ENCODE data around the gene ALDH18A1.

Gene ALDH18A1

DNA sequence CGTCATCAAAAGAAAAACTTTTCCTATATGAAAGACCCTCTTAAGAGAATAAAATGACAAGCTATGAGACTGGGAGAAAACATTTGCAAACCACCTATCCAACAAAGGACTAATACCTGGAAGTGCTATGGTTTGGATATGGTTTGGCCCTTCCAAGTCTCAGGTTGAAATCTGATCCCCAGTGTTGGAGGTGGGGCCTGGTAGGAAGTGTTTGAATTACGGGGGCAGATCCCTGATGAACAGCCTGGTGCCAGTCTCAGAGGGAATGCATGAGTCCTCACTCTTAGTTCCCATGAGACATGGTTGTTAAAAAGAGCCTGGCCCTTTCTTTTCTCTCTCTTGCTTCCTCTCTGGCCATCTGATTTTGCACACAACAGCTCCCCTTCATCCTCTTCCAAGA, 6.3 kb downstream of the ALDH18A1 start:
- H3K9ac ChIP-seq (ENCODE audit: low read length) = no peak overlapping the region
- H4K20me1 ChIP-seq (ENCODE audit: insufficient read depth, low read length) = no peaks in the 10 kb centered on the region
- H2AFZ ChIP-seq (ENCODE audit: low read depth, low read length) = no peak overlapping the region
- H3K27me3 ChIP-seq (ENCODE audit: low read depth, low read length) = no peaks in the 10 kb centered on the region
- H3K4me2 ChIP-seq (ENCODE audit: low read length) = no peak overlapping the region
- no peak overlapping the region for H3K4me3 ChIP-seq (ENCODE audit: low read length)
- peaks cover 5% of the 10 kb centered on the region for H3K4me1 ChIP-seq (ENCODE audit: low read length)
- TF ChIP-seq EZH2phosphoT487 (IDR thresholded peaks at IDR 0.05; ENCODE audit: low read depth) (no peak), CTCF (IDR thresholded peaks at IDR 0.05; ENCODE audit: low read depth, low read length) (no peak)
- no peaks in the 10 kb centered on the region for H3K9me3 ChIP-seq (ENCODE audit: insufficient read depth, low read length)
- H3K36me3 ChIP-seq (replicated peaks; ENCODE audit: low read depth, low read length) = peaks cover 36% of the 10 kb centered on the region
- peaks cover 44% of the 10 kb centered on the region for H3K79me2 ChIP-seq (ENCODE audit: low read length)
- H3K27ac ChIP-seq (ENCODE audit: low read length) = no peak overlapping the region

DNA sequence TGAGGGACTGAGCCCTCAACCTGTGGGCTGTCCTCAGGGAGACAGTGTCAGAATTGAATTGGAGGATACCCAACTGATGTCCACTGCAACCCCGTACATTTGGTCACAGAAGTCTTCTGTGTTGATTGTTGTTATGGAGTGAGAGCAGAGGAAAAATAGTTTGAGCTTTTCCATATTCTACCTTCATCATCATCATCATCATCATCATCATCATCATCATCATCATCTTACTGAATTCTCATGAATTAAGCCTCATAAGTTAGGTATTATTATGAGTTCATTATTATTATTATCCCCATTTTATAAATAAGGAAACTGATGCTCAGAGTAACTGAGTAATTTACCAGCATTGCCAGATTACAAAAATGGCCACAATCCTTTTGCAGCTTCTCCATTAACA, 8.4 kb downstream of the ALDH18A1 start:
- Histone ChIP-seq H3K27ac (ENCODE audit: low read length) (no peak overlapping the region), H3K36me3 (replicated peaks; ENCODE audit: low read depth, low read length) (peaks cover 31% of the 10 kb centered on the region), H2AFZ (ENCODE audit: low read depth, low read length) (no peak overlapping the region), H3K79me2 (ENCODE audit: low read length) (peaks cover 24% of the 10 kb centered on the region), H3K4me3 (ENCODE audit: low read length) (no peak overlapping the region), H3K9ac (ENCODE audit: low read length) (no peak overlapping the region), H3K27me3 (ENCODE audit: low read depth, low read length) (no peaks in the 10 kb centered on the region), H3K4me2 (ENCODE audit: low read length) (no peak overlapping the region), H4K20me1 (ENCODE audit: insufficient read depth, low read length) (no peaks in the 10 kb centered on the region), H3K4me1 (ENCODE audit: low read length) (peaks cover 3% of the 10 kb centered on the region; the same call in 1 of the 2 replicates), H3K9me3 (ENCODE audit: insufficient read depth, low read length) (no peaks in the 10 kb centered on the region)
- TF ChIP-seq EZH2phosphoT487 (IDR thresholded peaks at IDR 0.05; ENCODE audit: low read depth) (no peak), CTCF (IDR thresholded peaks at IDR 0.05; ENCODE audit: low read depth, low read length) (no peak)

- Histone ChIP-seq H3K36me3 (replicated peaks; ENCODE audit: low read depth, low read length) (peaks cover 23% of the 10 kb centered on the region), H3K27ac (ENCODE audit: low read length) (no peak overlapping the region), H3K4me3 (ENCODE audit: low read length) (no peak overlapping the region), H3K4me2 (ENCODE audit: low read length) (no peak overlapping the region), H4K20me1 (ENCODE audit: insufficient read depth, low read length) (no peaks in the 10 kb centered on the region), H3K4me1 (ENCODE audit: low read length) (no peaks in the 10 kb centered on the region), H3K27me3 (ENCODE audit: low read depth, low read length) (no peaks in the 10 kb centered on the region), H3K9me3 (ENCODE audit: insufficient read depth, low read length) (no peaks in the 10 kb centered on the region), H2AFZ (ENCODE audit: low read depth, low read length) (no peak overlapping the region), H3K9ac (ENCODE audit: low read length) (no peak overlapping the region), H3K79me2 (ENCODE audit: low read length) (peaks cover 21% of the 10 kb centered on the region)
- TF ChIP-seq EZH2phosphoT487 (IDR thresholded peaks at IDR 0.05; ENCODE audit: low read depth) = no peak
- TF ChIP-seq CTCF (IDR thresholded peaks at IDR 0.05; ENCODE audit: low read depth, low read length) = no peak
Measured at GRCh38 chr10:95646160-95646559, 10.4 kb downstream of the ALDH18A1 start.

- H3K9me3 ChIP-seq (ENCODE audit: insufficient read depth, low read length) = no peaks in the 10 kb centered on the region
- no peak overlapping the region for H2AFZ ChIP-seq (ENCODE audit: low read depth, low read length)
- H4K20me1 ChIP-seq (ENCODE audit: insufficient read depth, low read length) = no peaks in the 10 kb centered on the region
- no peaks in the 10 kb centered on the region for H3K4me1 ChIP-seq (ENCODE audit: low read length)
- TF ChIP-seq CTCF (IDR thresholded peaks at IDR 0.05; ENCODE audit: low read depth, low read length) = no peak
- TF ChIP-seq EZH2phosphoT487 (IDR thresholded peaks at IDR 0.05; ENCODE audit: low read depth) = no peak
- no peaks in the 10 kb centered on the region for H3K27me3 ChIP-seq (ENCODE audit: low read depth, low read length)
- peaks cover 14% of the 10 kb centered on the region for H3K79me2 ChIP-seq (ENCODE audit: low read length)
- H3K4me2 ChIP-seq (ENCODE audit: low read length) = no peak overlapping the region
- no peak overlapping the region for H3K4me3 ChIP-seq (ENCODE audit: low read length)
- no peak overlapping the region for H3K9ac ChIP-seq (ENCODE audit: low read length)
- H3K36me3 ChIP-seq (replicated peaks; ENCODE audit: low read depth, low read length) = peaks cover 25% of the 10 kb centered on the region
- H3K27ac ChIP-seq (ENCODE audit: low read length) = no peak overlapping the region
Measured at GRCh38 chr10:95644901-95645300, 11.6 kb downstream of the ALDH18A1 start.
